GM19193 (cell line): Measurements from ENCODE around the gene CHST12.

Experiments
- POLR2A ChIP-seq: IDR thresholded peaks from 4 replicates; pipeline ENCODE4 v1.6.1; 2011; ENCODE audit not compliant: insufficient read depth, insufficient read length; ENCODE audit errors: extremely low read depth

Gene CHST12

GRCh38 chr7:2416063-2416462 lies 12.7 kb downstream of the CHST12 start:
- TF ChIP-seq POLR2A, result no peak

GRCh38 chr7:2416650-2417049 lies 13.2 kb downstream of the CHST12 start:
- no peak for TF ChIP-seq POLR2A

GRCh38 chr7:2417981-2418481 lies 14.6 kb downstream of the CHST12 start:
- no peak for TF ChIP-seq POLR2A

GRCh38 chr7:2420216-2420933 lies 17.0 kb downstream of the CHST12 start:
- TF ChIP-seq POLR2A, result no peak

GRCh38 chr7:2421943-2422310 lies 18.5 kb downstream of the CHST12 start:
- no peak for TF ChIP-seq POLR2A

GRCh38 chr7:2425749-2426148 lies 22.3 kb downstream of the CHST12 start:
- no peak for TF ChIP-seq POLR2A

- no peak for TF ChIP-seq POLR2A
Measured at GRCh38 chr7:2431260-2431867, 28.0 kb downstream of the CHST12 start.

GRCh38 chr7:2432910-2433712 lies 29.7 kb downstream of the CHST12 start:
- TF ChIP-seq POLR2A, result no peak

- TF ChIP-seq POLR2A, result no peak
Measured at GRCh38 chr7:2433713-2434550, 30.5 kb downstream of the CHST12 start.

GRCh38 chr7:2435146-2435545 lies 31.7 kb downstream of the CHST12 start:
- no peak for TF ChIP-seq POLR2A

- no peak for TF ChIP-seq POLR2A
Measured at GRCh38 chr7:2436341-2437104, 33.1 kb downstream of the CHST12 start.

- TF ChIP-seq POLR2A, result no peak
Measured at GRCh38 chr7:2437136-2437535, 33.7 kb downstream of the CHST12 start.

- TF ChIP-seq POLR2A, result no peak
Measured at GRCh38 chr7:2437537-2438148, 34.2 kb downstream of the CHST12 start.

GRCh38 chr7:2438186-2438585 lies 34.8 kb downstream of the CHST12 start:
- no peak for TF ChIP-seq POLR2A
